Suppressor macrophage treated with lipopolysaccharide for 4 hours (primary cell): ENCODE data around the gene NHERF1.
A peak's percentile ranks its signal among the peaks of the same experiment; 100 is the strongest.

Experiments
- DNase-seq: peaks from one replicate; pipeline ENCODE4 v3.0.0-alpha.2; 2020

The NHERF1 gene

DNA sequence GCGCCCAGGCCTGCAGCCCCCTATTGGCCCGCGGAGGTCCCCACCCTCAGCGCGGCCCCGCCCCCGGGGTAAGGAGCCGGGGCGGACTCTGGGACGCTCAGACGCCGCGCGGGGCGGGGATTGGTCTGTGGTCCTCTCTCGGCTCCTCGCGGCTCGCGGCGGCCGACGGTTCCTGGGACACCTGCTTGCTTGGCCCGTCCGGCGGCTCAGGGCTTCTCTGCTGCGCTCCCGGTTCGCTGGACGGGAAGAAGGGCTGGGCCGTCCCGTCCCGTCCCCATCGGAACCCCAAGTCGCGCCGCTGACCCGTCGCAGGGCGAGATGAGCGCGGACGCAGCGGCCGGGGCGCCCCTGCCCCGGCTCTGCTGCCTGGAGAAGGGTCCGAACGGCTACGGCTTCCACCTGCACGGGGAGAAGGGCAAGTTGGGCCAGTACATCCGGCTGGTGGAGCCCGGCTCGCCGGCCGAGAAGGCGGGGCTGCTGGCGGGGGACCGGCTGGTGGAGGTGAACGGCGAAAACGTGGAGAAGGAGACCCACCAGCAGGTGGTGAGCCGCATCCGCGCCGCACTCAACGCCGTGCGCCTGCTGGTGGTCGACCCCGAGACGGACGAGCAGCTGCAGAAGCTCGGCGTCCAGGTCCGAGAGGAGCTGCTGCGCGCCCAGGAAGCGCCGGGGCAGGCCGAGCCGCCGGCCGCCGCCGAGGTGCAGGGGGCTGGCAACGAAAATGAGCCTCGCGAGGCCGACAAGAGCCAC, at the start of gene NHERF1:
Gene NHERF1 (plus strand): TSS at position 100 of the 750 bp plus-strand sequence. CDS start 219 bp downstream, at position 319.
- peak; percentile 99 for DNase-seq

DNA sequence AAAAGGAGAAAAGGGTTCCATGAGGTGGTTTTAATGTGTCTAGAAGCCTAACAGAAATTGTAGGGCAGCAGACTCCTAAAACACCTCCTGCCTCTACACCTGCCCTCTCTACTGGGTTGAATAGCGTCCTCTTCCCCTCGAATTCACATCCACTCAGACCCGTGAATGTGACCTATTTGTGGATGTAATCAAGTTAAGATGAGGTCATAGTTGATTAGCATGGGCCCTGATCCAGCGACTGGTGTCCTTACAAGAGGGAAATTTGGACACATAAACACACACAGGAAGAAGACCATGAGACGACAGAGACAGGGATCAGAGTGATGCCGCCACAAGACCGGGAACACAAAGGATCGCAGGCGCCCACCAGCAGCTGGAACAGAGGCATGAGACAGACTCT, 49.2 kb upstream of the NHERF1 start:
- no peak for DNase-seq

DNA sequence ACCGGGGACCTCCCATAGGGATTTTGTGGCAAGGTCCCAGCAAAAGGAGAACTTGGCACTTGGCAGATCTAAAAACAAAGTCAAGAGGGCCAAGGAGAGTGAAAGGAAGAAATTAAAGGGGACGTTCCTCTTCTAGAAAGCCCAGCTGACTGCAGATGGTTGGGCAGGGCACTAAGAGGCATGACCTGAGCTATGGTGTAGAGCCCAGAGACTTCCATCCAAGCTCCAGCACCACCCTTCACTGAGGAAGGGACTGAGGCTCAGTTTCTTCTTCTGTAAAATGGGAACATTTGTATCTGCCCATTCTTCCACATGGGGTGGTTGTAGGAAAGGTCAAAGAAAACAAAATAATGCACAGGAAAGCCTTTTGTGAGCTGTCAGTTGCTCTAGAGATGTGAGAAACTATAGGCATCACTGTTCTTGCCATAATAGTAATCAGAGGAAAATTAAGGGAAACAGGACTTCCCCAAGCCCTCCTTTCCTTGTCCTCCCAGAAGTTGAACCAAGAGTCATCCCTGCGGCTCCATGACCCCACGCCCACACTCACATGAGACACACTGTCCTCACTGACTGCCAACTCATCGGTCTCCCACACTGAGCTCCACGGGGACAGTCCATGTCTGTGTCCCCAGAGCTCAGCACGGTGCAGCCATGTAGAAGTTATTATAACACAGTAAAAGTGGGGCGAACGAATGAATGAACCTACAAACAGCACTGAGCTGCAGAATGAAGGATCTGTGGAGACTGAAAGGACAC, 46.1 kb upstream of the NHERF1 start:
- DNase-seq, result peak; percentile 94

DNA sequence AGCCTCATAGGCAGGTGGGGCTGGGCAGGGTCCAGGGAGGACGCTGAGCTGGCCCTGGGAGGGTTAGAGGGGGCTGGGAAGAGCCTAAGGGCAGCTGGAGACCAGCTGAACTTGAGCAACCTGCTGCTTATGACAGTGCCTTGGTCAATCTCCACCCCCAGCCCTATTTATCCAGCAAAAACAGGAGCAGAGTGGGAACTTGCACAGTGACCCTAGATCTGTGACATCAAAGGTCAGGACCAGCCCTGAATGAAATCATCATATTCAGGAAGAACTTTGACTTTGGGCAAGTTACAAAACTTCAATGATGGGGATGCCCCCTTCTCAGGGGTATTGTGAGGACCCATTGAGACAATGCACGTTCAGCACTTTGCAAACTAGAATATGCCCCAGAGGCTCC, 45.1 kb upstream of the NHERF1 start:
- peak; percentile 86 for DNase-seq

DNA sequence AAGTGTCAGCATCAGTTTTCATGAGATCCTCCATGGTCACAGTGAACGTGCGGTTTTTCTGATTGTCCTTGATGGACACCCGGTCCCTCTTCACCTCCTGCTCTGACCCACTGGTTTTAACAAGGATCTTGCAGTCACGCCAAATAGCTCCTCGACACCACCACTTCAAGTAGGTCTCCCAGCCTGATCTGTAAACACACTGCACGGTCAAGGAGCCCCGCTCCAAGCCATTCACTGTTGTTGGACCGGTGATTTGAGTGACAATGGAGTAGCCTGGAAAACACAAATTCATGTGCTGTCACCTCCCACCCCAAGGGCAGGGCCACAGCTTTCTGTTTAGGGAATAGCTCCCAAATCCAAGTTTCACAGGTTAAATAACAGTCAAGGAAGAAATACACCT, 43.9 kb upstream of the NHERF1 start:
- DNase-seq, result no peak

DNA sequence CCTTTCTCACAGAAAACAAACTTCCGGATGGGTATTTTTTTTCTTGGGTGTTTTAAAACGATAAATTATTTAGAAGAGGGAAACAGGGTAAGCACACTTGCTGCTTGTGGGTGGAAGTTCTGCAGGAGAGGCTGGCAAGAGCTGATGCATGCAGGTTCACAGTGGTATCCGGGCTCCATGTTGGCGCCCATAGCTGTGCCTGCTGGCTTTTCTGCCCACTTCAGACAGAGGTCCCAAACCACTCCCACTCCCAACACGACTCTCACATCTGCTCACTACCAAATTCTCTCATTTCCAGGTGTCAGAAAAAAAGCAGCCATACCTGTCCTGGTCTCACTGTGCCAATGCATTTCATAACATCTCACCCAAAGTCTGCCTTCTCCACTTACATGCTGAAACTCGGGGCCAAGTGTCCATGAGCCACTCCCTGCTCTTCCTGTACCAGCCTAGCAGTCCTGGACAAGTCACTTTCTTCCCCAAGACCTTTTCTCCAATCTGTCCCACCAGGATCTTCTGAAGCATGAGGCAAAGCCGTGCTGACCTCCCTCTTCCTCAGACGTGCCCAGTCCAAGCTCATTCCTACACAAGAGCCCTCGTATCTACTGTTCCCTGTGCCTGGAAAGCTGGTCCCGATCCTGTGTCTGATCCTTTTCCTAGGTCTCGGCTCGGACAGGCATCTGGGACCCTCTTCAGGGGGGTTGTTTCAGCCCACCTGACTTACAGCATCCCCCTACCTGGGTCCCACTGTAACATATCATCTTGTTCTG, 37.2 kb upstream of the NHERF1 start:
- DNase-seq, result peak; percentile 16

DNA sequence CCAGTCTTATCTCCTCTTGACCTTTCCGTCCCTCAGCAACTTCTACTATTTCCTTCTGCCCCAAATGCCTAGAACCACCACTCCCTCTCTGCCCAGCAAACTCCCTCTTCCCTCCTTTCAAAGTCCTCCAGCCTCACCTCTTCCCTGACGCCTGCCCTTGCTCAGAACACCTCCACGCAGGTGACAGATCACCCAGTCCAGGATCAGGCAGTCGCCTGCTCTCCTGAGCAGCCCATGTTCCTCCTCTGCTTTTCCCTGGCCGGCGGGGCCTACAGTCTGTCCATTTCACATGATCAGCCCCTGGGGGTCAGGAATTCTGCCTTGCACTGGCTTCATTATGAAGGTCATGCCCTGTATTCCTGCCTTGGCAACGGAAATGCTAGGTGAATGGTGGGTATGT, 36.1 kb upstream of the NHERF1 start:
- DNase-seq, result no peak

DNA sequence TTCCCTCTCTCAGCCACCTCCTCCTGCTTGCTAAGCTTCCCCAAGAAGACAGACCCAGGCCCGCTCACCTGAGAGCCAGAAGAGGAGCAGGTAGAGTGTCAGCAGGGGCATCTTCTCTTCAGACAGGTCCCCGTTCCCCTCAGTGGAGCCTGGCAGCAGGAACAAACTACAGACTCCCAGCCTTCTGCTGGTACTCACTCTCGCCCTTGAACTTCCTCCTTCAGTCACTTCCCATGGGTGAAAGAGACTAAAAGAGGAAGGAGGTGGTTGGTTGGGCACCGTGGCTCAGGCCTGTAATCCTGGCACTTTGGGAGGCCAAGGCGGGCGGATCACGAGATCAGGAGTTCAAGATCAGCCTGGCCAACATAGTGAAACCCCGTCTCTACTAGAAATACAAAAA, 35.7 kb upstream of the NHERF1 start, which contains the start of gene CD300LF:
Gene CD300LF (minus strand): TSS at position 168 of the 400 bp plus-strand sequence. CDS start 57 bp downstream, at position 111.
- DNase-seq, result peak; percentile 88

DNA sequence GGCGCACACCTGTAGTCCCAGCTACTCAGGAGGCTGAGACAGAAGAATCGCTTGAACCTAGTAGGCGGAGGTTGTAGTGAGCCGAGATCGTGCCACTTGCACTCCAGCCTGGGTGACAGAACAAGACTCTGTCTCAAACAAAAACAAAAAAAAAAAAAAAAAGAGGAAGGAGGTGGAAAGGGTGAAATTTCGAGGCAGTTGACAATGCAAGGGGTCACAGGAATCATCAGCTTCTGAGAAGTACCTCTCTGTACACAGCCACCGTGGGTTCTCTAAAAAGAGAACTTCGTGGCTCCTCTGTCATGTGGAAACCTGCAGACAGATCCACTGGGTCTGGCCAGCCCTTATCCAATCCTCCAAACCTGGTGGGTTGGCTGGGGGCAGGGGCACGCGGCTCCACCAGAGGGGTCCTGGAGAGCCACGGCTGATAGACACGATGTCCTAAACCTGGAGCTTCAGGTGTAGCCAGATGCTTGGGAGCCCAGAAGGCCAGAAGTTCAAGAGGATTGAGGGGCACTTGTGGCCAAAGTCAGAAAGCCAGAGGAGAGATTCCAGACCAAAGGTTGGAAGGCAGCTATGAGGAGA, 35.2 kb upstream of the NHERF1 start:
- peak; percentile 72 for DNase-seq

DNA sequence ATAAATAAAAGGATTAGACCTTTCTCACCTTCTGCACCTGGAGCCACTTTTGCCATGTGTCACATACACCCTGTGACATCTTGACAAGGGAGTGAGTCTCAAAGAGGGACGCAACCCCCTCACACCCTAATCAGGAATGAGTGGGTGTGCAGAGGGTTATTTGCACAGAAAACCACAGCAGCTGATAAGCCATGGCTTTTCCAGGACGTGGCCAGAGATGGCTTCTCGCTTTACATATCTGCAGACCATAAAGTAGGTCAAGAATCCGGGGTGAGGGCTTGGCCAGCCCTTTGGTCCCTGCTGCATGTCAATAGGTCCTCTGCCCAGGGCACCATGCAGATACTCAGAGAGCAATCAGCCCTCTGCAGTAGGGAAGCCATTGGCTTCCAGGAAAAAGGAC, 33.3 kb upstream of the NHERF1 start:
- DNase-seq, result no peak

DNA sequence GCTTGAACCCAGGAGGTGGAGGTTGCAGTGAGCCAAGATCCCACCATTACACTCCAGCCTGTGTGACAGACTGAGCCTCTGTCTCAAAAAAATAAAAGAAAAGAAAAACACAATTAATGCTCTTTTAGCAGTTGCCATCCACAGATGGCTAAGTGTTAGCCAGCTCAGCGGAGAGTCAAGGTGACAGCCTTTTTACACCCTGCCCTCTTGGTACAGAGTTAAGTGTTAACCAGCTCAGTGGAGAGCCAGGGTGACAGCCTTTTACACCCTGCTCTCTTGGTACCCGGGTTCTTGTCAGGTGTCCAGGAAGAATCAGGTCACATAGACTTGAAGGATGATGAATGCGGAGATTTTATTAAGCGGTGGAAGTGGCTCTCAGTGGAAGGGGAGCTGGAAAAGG, 27.9 kb upstream of the NHERF1 start:
- DNase-seq, result no peak

DNA sequence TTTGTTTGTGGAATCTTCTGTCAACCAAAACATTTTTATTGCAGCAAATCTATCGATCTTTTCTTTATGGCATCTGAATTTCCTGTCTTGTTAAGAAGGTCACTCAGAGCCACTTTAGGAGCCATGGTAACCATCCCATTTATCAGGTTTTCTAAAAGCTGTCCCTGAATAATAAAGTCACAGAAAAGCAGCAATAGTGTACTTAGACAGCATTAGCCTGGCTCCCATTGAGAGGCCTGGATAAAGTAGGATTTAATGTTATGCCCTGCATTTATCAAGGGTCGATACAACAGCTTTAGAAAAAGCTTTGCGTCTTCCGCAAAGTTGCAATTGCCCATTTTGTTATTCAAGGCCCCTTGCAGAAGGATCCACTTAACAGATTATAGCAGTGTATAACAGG, 25.6 kb upstream of the NHERF1 start:
- no peak for DNase-seq

DNA sequence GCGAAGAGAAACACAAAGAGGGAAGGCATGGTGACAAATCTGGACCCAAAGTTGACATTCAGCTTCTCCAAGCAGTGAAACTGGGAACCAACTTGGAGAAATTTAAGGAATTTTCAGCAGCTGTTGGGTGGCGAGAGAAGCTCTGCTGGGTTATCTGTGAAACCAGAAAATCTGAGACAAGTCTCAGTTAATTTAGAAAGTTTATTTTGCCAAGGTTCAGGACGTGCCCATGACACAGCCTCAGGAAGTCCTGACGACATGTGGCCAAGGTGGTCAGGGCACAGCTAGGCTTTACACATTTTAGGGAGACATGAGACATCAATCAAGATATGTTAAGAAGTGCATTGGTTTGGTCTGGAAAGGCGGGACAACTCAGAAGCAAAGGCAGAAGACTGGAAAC, 24.5 kb upstream of the NHERF1 start:
- no peak for DNase-seq

DNA sequence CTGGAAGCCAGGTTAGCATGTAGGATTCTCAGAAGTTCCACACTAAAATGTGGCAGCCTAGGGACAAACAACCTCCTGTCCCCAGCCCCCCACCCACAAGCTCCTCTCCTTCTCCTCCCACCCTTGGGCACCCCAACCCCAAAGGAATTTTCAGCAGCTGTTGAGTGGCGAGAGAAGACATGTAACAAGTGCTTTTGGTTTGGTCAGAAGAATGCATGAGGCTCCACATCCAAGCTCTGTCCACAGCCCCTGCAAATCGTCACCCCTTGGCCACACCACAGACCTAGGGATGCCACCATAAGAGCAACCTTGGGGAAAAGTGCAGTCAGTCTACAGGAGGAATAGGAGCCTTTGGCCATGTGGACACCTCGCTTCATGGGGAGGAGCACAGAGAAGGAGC, 23.3 kb upstream of the NHERF1 start:
- DNase-seq, result no peak

DNA sequence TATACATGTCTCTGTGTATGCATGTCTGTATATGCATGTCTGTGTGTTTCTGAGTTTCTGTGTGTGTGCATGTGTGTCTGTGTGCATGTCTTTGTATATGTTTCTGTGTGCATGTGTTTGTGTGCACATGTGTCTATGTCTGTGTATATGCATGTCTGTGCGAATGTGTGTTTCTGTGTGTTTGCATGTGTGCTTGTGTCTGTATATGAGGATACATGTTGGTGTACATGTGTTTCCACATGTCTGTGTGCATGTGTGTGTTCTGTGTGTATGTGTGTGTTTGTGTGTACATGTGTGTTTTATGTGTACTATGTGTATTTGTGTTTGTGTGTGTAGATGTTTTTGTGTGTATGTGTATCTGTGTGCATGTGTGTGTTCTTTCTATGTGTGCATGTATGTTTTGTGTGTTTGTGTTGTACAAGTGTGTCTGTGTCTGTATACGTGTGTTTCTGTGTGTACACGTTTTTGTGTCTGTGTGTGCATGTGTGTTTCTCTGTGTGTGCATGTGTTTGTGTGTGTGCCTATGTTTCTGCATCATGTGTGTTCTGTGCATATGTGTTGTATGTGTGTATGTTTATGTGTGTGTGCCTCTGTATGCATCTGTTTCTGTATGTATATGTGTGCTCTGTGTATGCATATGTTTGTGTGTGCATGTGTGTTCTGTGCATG, 20.3 kb upstream of the NHERF1 start:
- DNase-seq, result no peak

DNA sequence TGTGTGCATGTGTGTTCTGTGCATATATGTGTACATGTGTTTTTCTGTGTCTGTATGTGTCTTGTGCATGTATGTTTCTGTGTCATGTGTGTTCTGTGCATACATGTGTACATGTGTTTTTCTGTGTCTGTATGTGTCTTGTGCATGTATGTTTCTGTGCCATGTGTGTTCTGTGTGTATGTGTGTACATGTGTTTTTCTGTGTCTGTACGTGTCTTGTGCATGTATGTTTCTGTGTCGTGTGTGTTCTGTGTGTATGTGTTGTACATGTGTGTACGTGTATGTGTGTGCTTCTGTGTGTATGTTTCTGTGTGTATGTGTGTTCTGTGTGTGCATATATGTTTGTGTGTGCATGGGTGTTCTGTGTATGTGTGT, 19.7 kb upstream of the NHERF1 start:
- DNase-seq, result no peak

DNA sequence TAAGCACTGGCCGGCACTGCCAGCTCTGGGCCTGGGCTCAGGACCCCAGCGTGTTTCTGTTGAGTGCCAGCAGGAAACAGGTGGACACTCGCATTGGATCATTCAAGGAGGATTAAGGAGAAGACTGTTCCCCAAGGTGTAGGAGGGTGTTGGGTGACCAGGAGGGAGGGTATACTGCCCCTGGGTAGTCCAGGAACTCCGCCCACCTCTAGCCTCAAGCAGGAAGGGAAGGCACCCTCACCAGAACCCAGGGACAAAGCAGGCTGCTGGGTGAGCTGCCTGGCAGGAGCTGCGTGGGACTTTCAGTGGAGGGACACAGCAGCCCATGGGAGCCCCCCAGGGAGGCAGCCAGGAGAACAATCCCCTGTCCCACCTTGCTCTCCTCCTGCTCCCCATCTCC, 19.1 kb upstream of the NHERF1 start:
- DNase-seq, result no peak

DNA sequence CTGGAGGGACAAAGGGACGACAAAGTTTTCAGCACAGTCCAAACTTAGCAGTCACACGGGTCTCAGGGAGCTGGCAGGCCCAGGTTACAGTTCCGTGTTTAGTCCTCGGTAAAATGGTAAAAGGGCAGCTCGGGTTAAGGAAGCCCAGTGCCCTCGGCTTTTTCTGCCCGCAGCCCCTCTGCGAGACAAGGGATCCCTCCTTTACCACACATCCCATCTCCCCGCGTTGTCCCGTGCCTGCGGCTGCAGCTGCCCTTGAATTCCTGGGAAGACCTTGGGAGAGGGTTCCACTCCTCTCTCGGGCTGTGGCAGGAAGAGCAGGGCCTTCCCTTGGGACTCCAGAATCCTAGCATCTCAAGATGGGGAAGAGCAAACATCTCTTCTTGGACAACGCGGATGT, 18.6 kb upstream of the NHERF1 start:
- DNase-seq, result no peak

DNA sequence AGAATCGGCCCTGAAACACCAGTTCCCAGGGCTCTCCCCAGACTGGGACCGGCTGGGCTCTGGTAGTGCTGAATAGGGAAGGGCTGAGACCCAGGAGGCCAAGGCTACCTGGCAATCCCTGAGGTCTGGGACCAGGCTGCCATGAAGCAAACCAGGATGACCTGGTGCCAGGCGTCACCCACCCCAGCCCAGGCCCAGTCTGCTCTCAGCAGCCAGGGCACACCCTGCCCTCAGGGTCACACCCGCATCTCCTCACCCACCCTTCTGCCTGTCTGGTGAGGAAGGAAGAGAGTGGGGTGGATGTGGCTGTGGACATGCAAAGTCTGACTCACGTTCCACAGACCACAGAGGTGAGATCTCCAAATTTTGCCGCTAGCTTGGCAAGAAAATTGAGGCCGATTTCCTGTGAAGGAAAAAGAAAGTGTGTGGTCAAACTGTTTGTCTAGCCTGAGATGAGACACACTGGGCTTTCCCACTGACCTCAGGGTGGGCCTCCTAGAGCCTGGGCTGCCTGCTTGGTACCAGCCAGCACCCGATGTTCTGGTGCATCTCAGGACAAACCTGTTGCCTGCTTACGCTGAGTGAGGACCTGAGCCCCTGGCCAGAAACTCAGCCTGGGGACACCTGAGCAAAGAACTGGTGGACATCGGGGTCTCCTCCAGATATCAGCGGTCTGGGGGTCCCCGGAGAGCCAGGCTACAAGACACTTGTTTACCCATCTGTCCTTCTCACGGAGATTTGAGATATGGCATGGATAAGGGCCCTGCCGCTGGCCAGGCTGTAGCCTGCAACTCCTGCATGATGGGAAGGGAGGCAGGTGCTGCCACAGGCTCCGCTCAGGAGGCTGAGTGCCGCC, 17.7 kb upstream of the NHERF1 start:
- no peak for DNase-seq

DNA sequence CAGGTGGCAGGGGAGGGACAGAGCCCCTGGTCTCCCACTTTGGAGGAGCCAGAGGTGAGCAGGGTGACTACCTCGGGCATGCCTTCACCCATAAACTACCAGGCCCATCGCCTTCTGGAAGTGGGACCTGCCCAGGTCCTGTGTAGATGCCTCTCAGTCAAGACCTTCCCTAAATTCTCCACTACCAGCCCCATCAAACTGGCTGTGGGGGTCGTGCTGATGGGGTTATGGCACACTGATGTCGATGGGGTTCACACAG, 17.2 kb upstream of the NHERF1 start:
- DNase-seq, result no peak

DNA sequence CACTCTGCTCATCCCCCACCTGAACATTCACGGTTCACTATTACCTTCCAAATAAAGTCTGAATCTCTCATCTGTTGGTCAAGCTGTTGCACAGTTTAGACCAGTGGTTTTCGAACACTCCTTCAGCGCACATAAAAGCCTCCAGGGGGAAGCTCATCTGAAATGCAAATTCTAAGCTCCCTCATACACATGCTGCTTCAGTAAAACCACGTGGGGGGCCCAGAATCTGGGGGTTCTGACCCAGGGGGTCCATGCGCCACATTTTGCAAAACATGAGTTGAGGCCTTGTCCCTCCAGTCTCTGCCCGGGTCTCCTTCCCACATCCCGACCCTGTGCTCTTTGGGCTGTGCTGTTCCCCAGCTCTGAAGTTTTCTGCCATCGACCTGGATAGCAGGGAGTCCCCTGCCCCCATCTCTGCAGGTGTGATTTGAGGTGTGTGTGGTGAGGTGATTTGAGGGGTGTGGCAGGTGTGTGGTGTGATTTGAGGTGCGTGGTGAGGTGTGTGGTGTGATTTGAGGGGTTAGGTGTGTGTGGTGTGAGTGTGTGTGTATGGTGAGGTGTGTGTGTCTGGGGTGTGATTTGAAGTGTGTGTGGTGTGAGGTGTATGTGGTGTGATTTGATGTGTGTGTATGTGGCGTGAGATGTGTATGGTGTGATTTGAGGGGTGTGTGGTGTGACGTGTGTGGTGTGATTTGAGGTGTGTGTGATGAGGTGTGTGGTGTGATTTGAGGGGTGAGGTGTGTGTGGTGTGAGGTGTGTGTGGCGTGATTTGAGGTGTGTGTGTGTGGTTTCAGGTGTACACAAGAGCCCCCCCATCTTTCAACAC, 16.2 kb upstream of the NHERF1 start:
- no peak for DNase-seq
